ENCODE measurements around the gene EFNA5.

EFNA5 gene

GRCh38 chr5:107639990-107640389 is 30.7 kb downstream of the EFNA5 start:
- DNase-seq (ENCODE audit: low spot score) = no peak

- no peak for DNase-seq (ENCODE audit: low spot score)
Observed at GRCh38 chr5:107636555-107636954, 34.2 kb downstream of the EFNA5 start.

- no peak for DNase-seq (ENCODE audit: low spot score)
Observed at GRCh38 chr5:107636068-107636467, 34.7 kb downstream of the EFNA5 start.

GRCh38 chr5:107634981-107635848 is 35.5 kb downstream of the EFNA5 start:
- DNase-seq (ENCODE audit: low spot score) = no peak

- DNase-seq (ENCODE audit: low spot score) = no peak
Observed at GRCh38 chr5:107633171-107633901, 37.4 kb downstream of the EFNA5 start.

- DNase-seq (ENCODE audit: low spot score) = no peak
Observed at GRCh38 chr5:107631805-107632362, 38.9 kb downstream of the EFNA5 start.

- DNase-seq (ENCODE audit: low spot score) = no peak
Observed at GRCh38 chr5:107630184-107630583, 40.6 kb downstream of the EFNA5 start.

- DNase-seq (ENCODE audit: low spot score) = no peak
Observed at GRCh38 chr5:107624235-107624634, 46.5 kb downstream of the EFNA5 start.

- no peak for DNase-seq (ENCODE audit: low spot score)
Observed at GRCh38 chr5:107621089-107621488, 49.6 kb downstream of the EFNA5 start.

- DNase-seq (ENCODE audit: low spot score) = no peak
Observed at GRCh38 chr5:107619781-107620180, 51.0 kb downstream of the EFNA5 start.

- no peak for DNase-seq (ENCODE audit: low spot score)
Observed at GRCh38 chr5:107618242-107618641, 52.5 kb downstream of the EFNA5 start.

GRCh38 chr5:107617052-107617451 is 53.7 kb downstream of the EFNA5 start:
- DNase-seq (ENCODE audit: low spot score) = no peak

- no peak for DNase-seq (ENCODE audit: low spot score)
Observed at GRCh38 chr5:107616213-107616612, 54.5 kb downstream of the EFNA5 start.

GRCh38 chr5:107615299-107615817 is 55.4 kb downstream of the EFNA5 start:
- no peak for DNase-seq (ENCODE audit: low spot score)

GRCh38 chr5:107612541-107612940 is 58.2 kb downstream of the EFNA5 start:
- DNase-seq (ENCODE audit: low spot score) = no peak

- no peak for DNase-seq (ENCODE audit: low spot score)
Observed at GRCh38 chr5:107610798-107611197, 59.9 kb downstream of the EFNA5 start.

GRCh38 chr5:107607671-107608345 is 62.9 kb downstream of the EFNA5 start:
- no peak for DNase-seq (ENCODE audit: low spot score)

- DNase-seq (ENCODE audit: low spot score) = no peak
Observed at GRCh38 chr5:107607196-107607595, 63.5 kb downstream of the EFNA5 start.

GRCh38 chr5:107605596-107606125 is 65.1 kb downstream of the EFNA5 start:
- DNase-seq (ENCODE audit: low spot score) = no peak

- no peak for DNase-seq (ENCODE audit: low spot score)
Observed at GRCh38 chr5:107604990-107605389, 65.7 kb downstream of the EFNA5 start.

GRCh38 chr5:107604146-107604910 is 66.4 kb downstream of the EFNA5 start:
- DNase-seq (ENCODE audit: low spot score) = no peak

All from iPS-NIHi11 (cell line).